Measurements from ENCODE around the gene PLEKHM1.

PLEKHM1 gene

DNA sequence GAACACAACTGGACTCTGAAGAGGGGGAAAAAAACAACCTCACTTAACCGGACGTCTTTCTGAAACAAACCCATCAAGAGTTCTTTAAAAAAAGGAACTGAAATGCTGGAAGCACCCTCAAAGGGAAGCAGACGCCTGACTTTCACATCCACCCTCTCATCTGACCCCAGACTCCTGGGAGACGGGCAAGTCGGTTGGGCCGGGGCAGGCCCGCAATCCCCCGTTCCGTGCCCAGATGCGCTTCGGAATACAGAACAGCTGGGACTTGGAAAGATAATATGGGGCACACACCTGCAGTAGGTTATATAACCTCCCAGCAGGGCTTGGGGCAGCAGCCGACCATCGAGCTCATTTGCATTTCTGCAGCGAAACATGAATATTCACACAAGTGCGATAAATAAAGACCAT lies 61.6 kb downstream of the PLEKHM1 start:
- ATAC-seq: no peak
- TF ChIP-seq ZNF8 (CRISPR knock-in tag; IDR thresholded peaks at IDR 0.05) (no peak), OSR1 (CRISPR knock-in tag; IDR thresholded peaks at IDR 0.05) (no peak)
- TF ChIP-seq, protein P1, sequence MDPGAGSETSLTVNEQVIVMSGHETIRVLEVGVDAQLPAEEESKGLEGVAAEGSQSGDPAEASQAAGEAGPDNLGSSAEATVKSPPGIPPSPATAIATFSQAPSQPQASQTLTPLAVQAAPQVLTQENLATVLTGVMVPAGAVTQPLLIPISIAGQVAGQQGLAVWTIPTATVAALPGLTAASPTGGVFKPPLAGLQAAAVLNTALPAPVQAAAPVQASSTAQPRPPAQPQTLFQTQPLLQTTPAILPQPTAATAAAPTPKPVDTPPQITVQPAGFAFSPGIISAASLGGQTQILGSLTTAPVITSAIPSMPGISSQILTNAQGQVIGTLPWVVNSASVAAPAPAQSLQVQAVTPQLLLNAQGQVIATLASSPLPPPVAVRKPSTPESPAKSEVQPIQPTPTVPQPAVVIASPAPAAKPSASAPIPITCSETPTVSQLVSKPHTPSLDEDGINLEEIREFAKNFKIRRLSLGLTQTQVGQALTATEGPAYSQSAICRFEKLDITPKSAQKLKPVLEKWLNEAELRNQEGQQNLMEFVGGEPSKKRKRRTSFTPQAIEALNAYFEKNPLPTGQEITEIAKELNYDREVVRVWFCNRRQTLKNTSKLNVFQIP (CRISPR knock-in tag; IDR thresholded peaks at IDR 0.05; ENCODE audit: borderline replicate concordance, low read depth): no peak

DNA sequence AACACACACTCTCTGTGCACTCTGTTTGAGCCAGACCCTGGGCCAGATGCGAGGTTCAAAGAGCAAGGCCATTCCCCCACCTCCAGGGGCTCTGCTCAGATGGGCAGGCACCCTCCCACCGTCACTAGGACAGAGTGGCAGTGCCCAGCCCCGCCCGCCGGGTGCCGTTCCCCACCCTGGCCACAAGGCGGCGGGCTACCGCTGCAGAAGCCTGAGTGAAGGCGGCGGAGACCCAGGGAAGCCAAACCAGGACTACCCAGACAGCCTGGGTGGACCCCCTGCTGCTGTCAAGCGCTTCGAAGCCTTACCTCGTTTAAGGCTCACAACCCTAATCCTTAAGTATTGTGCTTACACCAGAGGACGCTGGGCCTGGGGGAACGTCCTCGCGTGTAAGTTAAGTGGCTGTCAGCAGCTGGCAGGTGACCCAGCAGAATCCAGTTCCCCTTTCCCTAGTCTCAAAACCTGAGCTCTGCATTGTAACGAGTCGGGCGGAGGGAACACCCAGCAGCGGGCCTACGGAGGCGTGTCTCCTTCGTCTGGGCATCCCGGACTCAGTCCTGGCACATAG lies 62.4 kb downstream of the PLEKHM1 start:
- peak; percentile 79 for ATAC-seq
- TF ChIP-seq, protein P2, sequence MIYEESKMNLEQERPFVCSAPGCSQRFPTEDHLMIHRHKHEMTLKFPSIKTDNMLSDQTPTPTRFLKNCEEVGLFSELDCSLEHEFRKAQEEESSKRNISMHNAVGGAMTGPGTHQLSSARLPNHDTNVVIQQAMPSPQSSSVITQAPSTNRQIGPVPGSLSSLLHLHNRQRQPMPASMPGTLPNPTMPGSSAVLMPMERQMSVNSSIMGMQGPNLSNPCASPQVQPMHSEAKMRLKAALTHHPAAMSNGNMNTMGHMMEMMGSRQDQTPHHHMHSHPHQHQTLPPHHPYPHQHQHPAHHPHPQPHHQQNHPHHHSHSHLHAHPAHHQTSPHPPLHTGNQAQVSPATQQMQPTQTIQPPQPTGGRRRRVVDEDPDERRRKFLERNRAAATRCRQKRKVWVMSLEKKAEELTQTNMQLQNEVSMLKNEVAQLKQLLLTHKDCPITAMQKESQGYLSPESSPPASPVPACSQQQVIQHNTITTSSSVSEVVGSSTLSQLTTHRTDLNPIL (CRISPR knock-in tag; IDR thresholded peaks at IDR 0.05; ENCODE audit: low read depth): no peak
- TF ChIP-seq RARB (CRISPR knock-in tag; IDR thresholded peaks at IDR 0.05) (no peak), SNAI2 (CRISPR knock-in tag; IDR thresholded peaks at IDR 0.05) (no peak), ZNF565 (CRISPR knock-in tag; conservative IDR thresholded peaks at IDR 0.05; ENCODE audit: low read depth) (no peak), CSDC2 (CRISPR knock-in tag; IDR thresholded peaks at IDR 0.05) (no peak)

DNA sequence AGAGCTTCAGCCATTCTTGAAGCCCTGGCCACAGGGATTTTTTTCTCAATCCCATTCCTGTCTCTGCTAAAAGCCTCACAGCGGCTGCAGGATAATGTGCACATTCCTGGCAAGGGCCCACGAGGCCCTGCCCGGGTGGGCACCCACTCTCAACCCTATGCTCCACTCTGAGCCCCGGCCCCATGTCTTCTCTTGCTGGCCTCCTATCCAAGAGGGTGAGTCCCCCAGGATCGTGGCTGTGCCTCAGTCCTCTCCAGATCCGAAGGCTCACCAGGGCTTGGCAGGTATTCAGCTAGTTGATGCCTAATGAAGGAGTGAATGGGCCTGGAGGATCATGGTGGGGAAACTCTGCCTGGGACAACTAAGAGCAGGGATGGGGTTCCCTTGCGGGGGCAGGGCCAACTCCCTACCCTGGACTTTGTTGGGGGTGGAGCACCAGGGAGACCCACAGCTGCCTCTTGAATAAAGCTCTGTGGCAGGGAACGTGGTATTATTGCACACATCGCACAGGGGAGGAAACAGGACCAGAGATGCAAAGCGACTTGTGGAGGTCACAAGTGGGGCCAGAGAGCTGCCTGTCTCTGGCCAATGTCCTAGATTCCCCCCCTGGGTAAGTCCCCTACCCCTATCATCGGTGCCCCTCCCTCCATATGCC lies 63.2 kb downstream of the PLEKHM1 start:
- no peak for TF ChIP-seq TOX (CRISPR knock-in tag; IDR thresholded peaks at IDR 0.05; ENCODE audit: borderline replicate concordance)
- no peak for TF ChIP-seq ISL1 (CRISPR knock-in tag; IDR thresholded peaks at IDR 0.05)

DNA sequence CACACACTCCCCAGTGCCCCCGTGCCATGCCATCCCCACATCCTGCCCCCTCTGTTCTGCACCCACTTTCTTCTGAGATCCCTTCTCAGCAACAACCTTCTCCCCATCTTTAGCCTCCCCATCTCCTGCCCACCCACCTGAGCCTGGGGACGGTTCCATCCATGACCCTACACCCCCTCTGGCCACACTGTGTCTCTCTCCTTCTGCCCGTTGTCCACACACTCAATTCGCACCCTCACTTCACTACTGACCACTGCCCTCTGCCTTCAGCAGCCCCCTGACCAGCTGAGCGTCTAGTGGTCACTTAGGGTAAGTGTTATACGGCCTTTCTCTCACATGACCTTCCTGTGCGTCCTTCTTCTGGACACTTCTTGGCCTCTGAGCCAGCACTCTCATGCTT lies 64.0 kb downstream of the PLEKHM1 start:
- no peak for ATAC-seq
- TF ChIP-seq TCF4 (CRISPR knock-in tag; IDR thresholded peaks at IDR 0.05; ENCODE audit: borderline replicate concordance) (no peak), SNAI2 (CRISPR knock-in tag; IDR thresholded peaks at IDR 0.05) (no peak), ZFP3 (CRISPR knock-in tag; IDR thresholded peaks at IDR 0.05) (no peak), ARNTL (CRISPR knock-in tag; IDR thresholded peaks at IDR 0.05; ENCODE audit: borderline replicate concordance, low read depth) (no peak), TOX (CRISPR knock-in tag; IDR thresholded peaks at IDR 0.05; ENCODE audit: borderline replicate concordance) (no peak), ZC3H10 (CRISPR knock-in tag; IDR thresholded peaks at IDR 0.05) (no peak)

More for the DNA sequence above, 63.2 kb downstream of the PLEKHM1 start:
- no peak for ATAC-seq

DNA sequence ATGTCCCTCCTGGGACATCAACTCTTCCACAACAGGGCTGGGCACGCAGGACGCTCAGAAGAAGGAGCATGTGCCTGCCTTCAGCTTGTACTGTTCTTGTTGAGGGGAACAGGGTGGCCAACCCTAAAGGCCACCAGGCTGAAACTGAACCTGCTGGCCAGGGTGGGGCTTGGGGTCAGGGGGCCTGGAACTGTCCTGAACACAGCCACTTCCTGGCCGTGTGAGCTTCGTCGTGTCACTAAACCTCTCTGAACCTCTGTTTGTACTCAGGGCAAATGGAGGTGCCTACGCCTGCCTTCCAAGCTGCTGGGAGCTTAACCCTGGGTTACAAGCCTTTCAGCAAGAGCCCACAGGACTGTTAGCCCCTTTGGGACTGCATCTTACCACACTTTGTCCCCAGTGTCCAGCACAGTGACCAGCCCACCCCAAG lies 64.5 kb downstream of the PLEKHM1 start:
- TF ChIP-seq TCF4 (CRISPR knock-in tag; IDR thresholded peaks at IDR 0.05; ENCODE audit: borderline replicate concordance): no peak
- no peak for TF ChIP-seq RARB (CRISPR knock-in tag; IDR thresholded peaks at IDR 0.05)
- no peak for TF ChIP-seq ARNTL (CRISPR knock-in tag; IDR thresholded peaks at IDR 0.05; ENCODE audit: borderline replicate concordance, low read depth)
- no peak for TF ChIP-seq GLIS3 (CRISPR knock-in tag; IDR thresholded peaks at IDR 0.05)
- TF ChIP-seq SNAI2 (CRISPR knock-in tag; IDR thresholded peaks at IDR 0.05): no peak
- no peak for TF ChIP-seq BACH2 (CRISPR knock-in tag; IDR thresholded peaks at IDR 0.05; ENCODE audit: borderline replicate concordance)
- no peak for TF ChIP-seq ZNF70 (CRISPR knock-in tag; IDR thresholded peaks at IDR 0.05)
- TF ChIP-seq, protein P3, sequence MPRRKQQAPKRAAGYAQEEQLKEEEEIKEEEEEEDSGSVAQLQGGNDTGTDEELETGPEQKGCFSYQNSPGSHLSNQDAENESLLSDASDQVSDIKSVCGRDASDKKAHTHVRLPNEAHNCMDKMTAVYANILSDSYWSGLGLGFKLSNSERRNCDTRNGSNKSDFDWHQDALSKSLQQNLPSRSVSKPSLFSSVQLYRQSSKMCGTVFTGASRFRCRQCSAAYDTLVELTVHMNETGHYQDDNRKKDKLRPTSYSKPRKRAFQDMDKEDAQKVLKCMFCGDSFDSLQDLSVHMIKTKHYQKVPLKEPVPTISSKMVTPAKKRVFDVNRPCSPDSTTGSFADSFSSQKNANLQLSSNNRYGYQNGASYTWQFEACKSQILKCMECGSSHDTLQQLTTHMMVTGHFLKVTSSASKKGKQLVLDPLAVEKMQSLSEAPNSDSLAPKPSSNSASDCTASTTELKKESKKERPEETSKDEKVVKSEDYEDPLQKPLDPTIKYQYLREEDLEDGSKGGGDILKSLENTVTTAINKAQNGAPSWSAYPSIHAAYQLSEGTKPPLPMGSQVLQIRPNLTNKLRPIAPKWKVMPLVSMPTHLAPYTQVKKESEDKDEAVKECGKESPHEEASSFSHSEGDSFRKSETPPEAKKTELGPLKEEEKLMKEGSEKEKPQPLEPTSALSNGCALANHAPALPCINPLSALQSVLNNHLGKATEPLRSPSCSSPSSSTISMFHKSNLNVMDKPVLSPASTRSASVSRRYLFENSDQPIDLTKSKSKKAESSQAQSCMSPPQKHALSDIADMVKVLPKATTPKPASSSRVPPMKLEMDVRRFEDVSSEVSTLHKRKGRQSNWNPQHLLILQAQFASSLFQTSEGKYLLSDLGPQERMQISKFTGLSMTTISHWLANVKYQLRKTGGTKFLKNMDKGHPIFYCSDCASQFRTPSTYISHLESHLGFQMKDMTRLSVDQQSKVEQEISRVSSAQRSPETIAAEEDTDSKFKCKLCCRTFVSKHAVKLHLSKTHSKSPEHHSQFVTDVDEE (CRISPR knock-in tag; IDR thresholded peaks at IDR 0.05): no peak
- TF ChIP-seq, protein P1 (CRISPR knock-in tag; IDR thresholded peaks at IDR 0.05; ENCODE audit: borderline replicate concordance, low read depth): no peak
- TF ChIP-seq ZNF8 (CRISPR knock-in tag; IDR thresholded peaks at IDR 0.05): no peak
- no peak for TF ChIP-seq TOX (CRISPR knock-in tag; IDR thresholded peaks at IDR 0.05; ENCODE audit: borderline replicate concordance)
- no peak for TF ChIP-seq ZFP30 (CRISPR knock-in tag; IDR thresholded peaks at IDR 0.05)
- TF ChIP-seq PPARA (CRISPR knock-in tag; IDR thresholded peaks at IDR 0.05; ENCODE audit: borderline replicate concordance): no peak
- no peak for TF ChIP-seq CSDC2 (CRISPR knock-in tag; IDR thresholded peaks at IDR 0.05)
- TF ChIP-seq ZFP3 (CRISPR knock-in tag; IDR thresholded peaks at IDR 0.05): no peak
- TF ChIP-seq, protein P4, sequence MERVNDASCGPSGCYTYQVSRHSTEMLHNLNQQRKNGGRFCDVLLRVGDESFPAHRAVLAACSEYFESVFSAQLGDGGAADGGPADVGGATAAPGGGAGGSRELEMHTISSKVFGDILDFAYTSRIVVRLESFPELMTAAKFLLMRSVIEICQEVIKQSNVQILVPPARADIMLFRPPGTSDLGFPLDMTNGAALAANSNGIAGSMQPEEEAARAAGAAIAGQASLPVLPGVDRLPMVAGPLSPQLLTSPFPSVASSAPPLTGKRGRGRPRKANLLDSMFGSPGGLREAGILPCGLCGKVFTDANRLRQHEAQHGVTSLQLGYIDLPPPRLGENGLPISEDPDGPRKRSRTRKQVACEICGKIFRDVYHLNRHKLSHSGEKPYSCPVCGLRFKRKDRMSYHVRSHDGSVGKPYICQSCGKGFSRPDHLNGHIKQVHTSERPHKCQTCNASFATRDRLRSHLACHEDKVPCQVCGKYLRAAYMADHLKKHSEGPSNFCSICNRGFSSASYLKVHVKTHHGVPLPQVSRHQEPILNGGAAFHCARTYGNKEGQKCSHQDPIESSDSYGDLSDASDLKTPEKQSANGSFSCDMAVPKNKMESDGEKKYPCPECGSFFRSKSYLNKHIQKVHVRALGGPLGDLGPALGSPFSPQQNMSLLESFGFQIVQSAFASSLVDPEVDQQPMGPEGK (CRISPR knock-in tag; IDR thresholded peaks at IDR 0.05; ENCODE audit: borderline replicate concordance): no peak
- peak; percentile 4; the same call in 2 of the 3 replicates for ATAC-seq
